Esophagus muscularis mucosa (tissue), 4 donors: ENCODE results near the gene RERE. TPM values are rescaled to one million over a fixed set of nuclear protein-coding genes. Genes with fewer than 3 reads are reported as not detected.

Source experiments
- DNase-seq: peaks from one replicate; pipeline ENCODE4 v3.0.0-alpha.2; 2017; ENCODE audit errors: extremely low spot score
- H3K27ac ChIP-seq, 4 donors: fragments of 200-600 bp; sonication (generic); replicated peaks in 1 of 4; 1 replicate in 3 of 4; 2 replicates in 1 of 4; pipeline ENCODE4 v1.5.1; 2016 to 2019; ENCODE audit warnings: mild to moderate bottlenecking in 1 of 4
- H3K27me3 ChIP-seq, 4 donors: fragments of 200-600 bp; sonication (generic); one replicate each; pipeline versions ENCODE4 v1.5.1 to v1.6.0; 2016 to 2019
- H3K36me3 ChIP-seq, 4 donors: fragments of 200-600 bp; sonication (generic); one replicate each; pipeline ENCODE4 v1.5.1; 2016 to 2019
- H3K4me1 ChIP-seq, 4 donors: fragments of 200-600 bp; sonication (generic); one replicate each; pipeline ENCODE4 v1.5.1; 2016 to 2019
- H3K4me3 ChIP-seq, 4 donors: fragments of 200-600 bp; sonication (generic); 1 replicate in 2 of 4; 2 replicates in 2 of 4; pipeline ENCODE4 v1.5.1; 2016 to 2019; ENCODE audit warnings: mild to moderate bottlenecking in 4 of 4, moderate library complexity in 1 of 4
- H3K9me3 ChIP-seq, 4 donors: fragments of 200-600 bp; sonication (generic); 1 replicate in 3 of 4; 2 replicates in 1 of 4; pipeline ENCODE4 v1.5.1; 2016 to 2019
- EP300 ChIP-seq: sonication (generic); formaldehyde crosslinking; IDR thresholded peaks from one replicate; pipeline ENCODE4 v1.6.1; 2017; ENCODE audit warnings: antibody characterized with exemption
- POLR2A ChIP-seq: fragments of 450-650 bp; IDR thresholded peaks from one replicate; pipeline ENCODE4 v1.6.1; 2017; ENCODE audit warnings: antibody characterized with exemption, moderate library complexity, mild to moderate bottlenecking, low read depth
- POLR2AphosphoS5 ChIP-seq, 2 donors: sonication (generic); formaldehyde crosslinking; IDR thresholded peaks; one replicate each; pipeline ENCODE4 v1.6.1; 2017; ENCODE audit warnings: antibody characterized with exemption in 2 of 2
- WGBS: methylation state at CpG from one replicate; pipeline ENCODE4 v1.1.5; 2018; 5-methylcytosine and 5-hydroxymethylcytosine counted together
- intact Hi-C: fragments of 100-400 bp; cut with DNase I; formaldehyde crosslinking; loops from one replicate; pipeline ENCODE4 v1.15.1; 2023
- total RNA-seq, 4 donors: library from RNA; depleted of rRNA; stranded (reverse); fragments of >200 nt; gene quantifications; one replicate each; pipeline versions ENCODE4 v1.1.0 to v1.2.1, GENCODE V29; 2016
- TF ChIP-seq, protein P1 (sequence below), 3 experiments: fragments of 200-600 bp in 2 of 3; fragments of 450-650 bp in 1 of 3; sonication (generic) in 2 of 3; IDR thresholded peaks; one replicate each; pipeline ENCODE4 v1.5.1; 2017 to 2019; ENCODE audit warnings: antibody characterized with exemption in 3 of 3, mild to moderate bottlenecking in 2 of 3, moderate library complexity in 1 of 3

The RERE gene
- total RNA-seq, 4 donors from 2014 or later, result 133 to 212 (median 168) TPM

DNA sequence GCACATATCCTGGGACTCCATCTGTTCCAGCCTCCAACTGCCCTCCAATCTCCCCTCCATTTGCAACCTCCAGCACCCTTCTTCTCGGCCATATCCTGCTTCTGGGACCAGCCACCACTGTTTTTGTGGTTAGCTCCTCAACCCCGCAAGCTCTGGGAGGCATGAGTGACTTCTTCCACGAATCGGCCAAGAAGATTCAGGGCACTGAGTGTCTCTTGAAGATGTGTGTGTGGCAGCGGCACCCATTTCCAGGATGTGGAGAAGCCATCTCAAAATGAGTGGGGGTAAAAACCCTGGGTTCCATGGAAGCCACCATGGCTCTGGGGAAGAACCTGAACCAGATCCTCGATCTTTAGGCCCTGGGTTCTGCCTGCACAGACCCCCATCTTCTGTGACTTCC lies 304.9 kb downstream of the RERE start:
- intact Hi-C loops, result no loop called here
- H3K36me3 ChIP-seq, result peaks cover 0 to under 1% (median 0%) of the 10 kb centered on the region in 4 donors
- WGBS, result 94% methylated on average over 6 of the region's 6 CpGs
- no peaks in the 10 kb centered on the region for H3K9me3 ChIP-seq
- no peak for DNase-seq
- H3K27me3 ChIP-seq, result no peaks in the 10 kb centered on the region
- H3K4me3 ChIP-seq, result no peak overlapping the region
- H3K4me1 ChIP-seq, result peaks cover 30 to 56% (median 40%) of the 10 kb centered on the region in 4 donors
- no peak overlapping the region for H3K27ac ChIP-seq
- TF ChIP-seq POLR2A (no peak), EP300 (no peak), POLR2AphosphoS5 (IDR thresholded peaks at IDR 0.05) (no peak)

GRCh38 chr1:8510041-8510823 lies 307.2 kb downstream of the RERE start:
- H3K27me3 ChIP-seq, result no peaks in the 10 kb centered on the region
- no peaks in the 10 kb centered on the region for H3K9me3 ChIP-seq
- TF ChIP-seq POLR2AphosphoS5 (IDR thresholded peaks at IDR 0.05) (peak in 1 of 2 donors; percentile 46), POLR2A (no peak)
- peak overlapping the region; percentile 72 to 83 (median 78) for H3K27ac ChIP-seq
- intact Hi-C loops, result no loop called here
- peaks cover 0 to 11% (median 2%) of the 10 kb centered on the region in 4 donors for H3K36me3 ChIP-seq
- H3K4me3 ChIP-seq, result peak overlapping the region; percentile 22 to 38 (median 27)
- no peak for DNase-seq
- 28% methylated on average over 9 of the region's 9 CpGs for WGBS
- peaks cover 17 to 41% (median 29%) of the 10 kb centered on the region in 4 donors for H3K4me1 ChIP-seq

GRCh38 chr1:8509579-8509978 lies 307.9 kb downstream of the RERE start:
- 89% methylated on average over 7 of the region's 7 CpGs for WGBS
- H3K27ac ChIP-seq, result peak overlapping the region; percentile 72 to 83 (median 78)
- no peak for DNase-seq
- peaks cover 17 to 36% (median 29%) of the 10 kb centered on the region in 4 donors for H3K4me1 ChIP-seq
- TF ChIP-seq, protein P1, sequence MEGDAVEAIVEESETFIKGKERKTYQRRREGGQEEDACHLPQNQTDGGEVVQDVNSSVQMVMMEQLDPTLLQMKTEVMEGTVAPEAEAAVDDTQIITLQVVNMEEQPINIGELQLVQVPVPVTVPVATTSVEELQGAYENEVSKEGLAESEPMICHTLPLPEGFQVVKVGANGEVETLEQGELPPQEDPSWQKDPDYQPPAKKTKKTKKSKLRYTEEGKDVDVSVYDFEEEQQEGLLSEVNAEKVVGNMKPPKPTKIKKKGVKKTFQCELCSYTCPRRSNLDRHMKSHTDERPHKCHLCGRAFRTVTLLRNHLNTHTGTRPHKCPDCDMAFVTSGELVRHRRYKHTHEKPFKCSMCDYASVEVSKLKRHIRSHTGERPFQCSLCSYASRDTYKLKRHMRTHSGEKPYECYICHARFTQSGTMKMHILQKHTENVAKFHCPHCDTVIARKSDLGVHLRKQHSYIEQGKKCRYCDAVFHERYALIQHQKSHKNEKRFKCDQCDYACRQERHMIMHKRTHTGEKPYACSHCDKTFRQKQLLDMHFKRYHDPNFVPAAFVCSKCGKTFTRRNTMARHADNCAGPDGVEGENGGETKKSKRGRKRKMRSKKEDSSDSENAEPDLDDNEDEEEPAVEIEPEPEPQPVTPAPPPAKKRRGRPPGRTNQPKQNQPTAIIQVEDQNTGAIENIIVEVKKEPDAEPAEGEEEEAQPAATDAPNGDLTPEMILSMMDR (IDR thresholded peaks at IDR 0.05), result no peak
- TF ChIP-seq POLR2AphosphoS5 (IDR thresholded peaks at IDR 0.05) (no peak), POLR2A (no peak), EP300 (no peak)
- H3K9me3 ChIP-seq, result no peaks in the 10 kb centered on the region
- no peak overlapping the region for H3K4me3 ChIP-seq
- peaks cover 0 to 11% (median 2%) of the 10 kb centered on the region in 4 donors for H3K36me3 ChIP-seq
- intact Hi-C loops, result no loop called here
- no peaks in the 10 kb centered on the region for H3K27me3 ChIP-seq

- H3K27ac ChIP-seq, result peak overlapping the region in 3 of 4 donors; percentile 4 to 59 (median 13)
- TF ChIP-seq POLR2A (no peak), POLR2AphosphoS5 (IDR thresholded peaks at IDR 0.05) (no peak), EP300 (no peak)
- TF ChIP-seq, protein P1 (IDR thresholded peaks at IDR 0.05), result no peak
- 84% methylated on average over 11 of the region's 11 CpGs for WGBS
These were observed 310.3 kb downstream of the RERE start for GRCh38 chr1:8506995-8507615.

DNA sequence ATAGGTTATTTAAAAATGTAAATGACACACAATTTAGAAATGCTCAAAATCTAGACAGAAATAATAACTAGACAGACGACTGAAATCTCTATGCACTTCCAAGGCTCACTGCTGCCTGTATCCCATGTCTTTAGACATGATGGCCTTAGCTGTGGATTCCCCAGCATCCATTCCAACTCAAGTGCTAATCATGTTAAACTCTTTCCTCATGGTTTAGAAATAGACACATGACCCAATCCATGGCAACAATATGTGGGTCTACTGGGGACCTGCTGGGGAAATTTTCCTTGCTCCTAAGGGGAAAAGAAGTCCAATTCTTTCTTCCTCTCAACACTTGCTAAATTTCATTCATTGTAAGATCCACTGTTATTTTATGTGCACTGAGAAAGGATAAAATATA lies 311.0 kb downstream of the RERE start:
- Histone ChIP-seq H3K27ac (peak overlapping the region in 1 of 4 donors; percentile 59), H3K9me3 (no peaks in the 10 kb centered on the region), H3K36me3 (peaks cover 0 to 11% (median 2%) of the 10 kb centered on the region in 4 donors), H3K4me1 (peaks cover 17 to 33% (median 26%) of the 10 kb centered on the region in 4 donors), H3K27me3 (no peaks in the 10 kb centered on the region), H3K4me3 (no peak overlapping the region)
- 75% methylated on average over 1 of the region's 1 CpG for WGBS
- intact Hi-C loops, result no loop called here
- DNase-seq, result no peak
- TF ChIP-seq, protein P1 (IDR thresholded peaks at IDR 0.05), result no peak
- TF ChIP-seq POLR2A, result no peak
- no peak for TF ChIP-seq EP300
- no peak for TF ChIP-seq POLR2AphosphoS5 (IDR thresholded peaks at IDR 0.05)

More at GRCh38 chr1:8506995-8507615, 310.3 kb downstream of the RERE start:
- Histone ChIP-seq H3K4me1 (peaks cover 17 to 36% (median 29%) of the 10 kb centered on the region in 4 donors), H3K4me3 (no peak overlapping the region), H3K36me3 (peaks cover 0 to 11% (median 2%) of the 10 kb centered on the region in 4 donors), H3K9me3 (no peaks in the 10 kb centered on the region), H3K27me3 (no peaks in the 10 kb centered on the region)
- no peak for DNase-seq
- intact Hi-C loops, result no loop called here
